AG04449 (cell line): ENCODE data around the gene PCDH10.

Experiments
- CTCF ChIA-PET: fragments of 350-600 bp; formaldehyde crosslinking; extraction: SDS; loops from one replicate; lab custom pipeline; 2021; ENCODE audit warnings: antibody characterized with exemption; lab: Yijun Ruan, JAX
- POLR2A ChIA-PET: fragments of 400-600, 350-600 bp; formaldehyde crosslinking; extraction: SDS; loops from one replicate; lab custom pipeline; 2020; ENCODE audit warnings: antibody characterized with exemption, inconsistent platforms; lab: Yijun Ruan, JAX
- DNase-seq: peaks from one replicate; pipeline ENCODE4 v3.0.0-alpha.2; 2010; ENCODE audit warnings: low read depth, low spot score
- H3K4me3 ChIP-seq: 2 replicates; pipeline ENCODE4 v1.5.1; 2011; ENCODE audit warnings: low read depth, mild to moderate bottlenecking, control low read depth, low read length
- TF ChIP-seq, protein P1 (sequence below): IDR thresholded peaks from one replicate; pipeline ENCODE4 v1.5.1; 2011; ENCODE audit warnings: mild to moderate bottlenecking, moderate library complexity, low read length, control low read depth, inconsistent platforms; ENCODE audit not compliant: insufficient read depth; ENCODE audit errors: missing control alignments

The PCDH10 gene

DNA sequence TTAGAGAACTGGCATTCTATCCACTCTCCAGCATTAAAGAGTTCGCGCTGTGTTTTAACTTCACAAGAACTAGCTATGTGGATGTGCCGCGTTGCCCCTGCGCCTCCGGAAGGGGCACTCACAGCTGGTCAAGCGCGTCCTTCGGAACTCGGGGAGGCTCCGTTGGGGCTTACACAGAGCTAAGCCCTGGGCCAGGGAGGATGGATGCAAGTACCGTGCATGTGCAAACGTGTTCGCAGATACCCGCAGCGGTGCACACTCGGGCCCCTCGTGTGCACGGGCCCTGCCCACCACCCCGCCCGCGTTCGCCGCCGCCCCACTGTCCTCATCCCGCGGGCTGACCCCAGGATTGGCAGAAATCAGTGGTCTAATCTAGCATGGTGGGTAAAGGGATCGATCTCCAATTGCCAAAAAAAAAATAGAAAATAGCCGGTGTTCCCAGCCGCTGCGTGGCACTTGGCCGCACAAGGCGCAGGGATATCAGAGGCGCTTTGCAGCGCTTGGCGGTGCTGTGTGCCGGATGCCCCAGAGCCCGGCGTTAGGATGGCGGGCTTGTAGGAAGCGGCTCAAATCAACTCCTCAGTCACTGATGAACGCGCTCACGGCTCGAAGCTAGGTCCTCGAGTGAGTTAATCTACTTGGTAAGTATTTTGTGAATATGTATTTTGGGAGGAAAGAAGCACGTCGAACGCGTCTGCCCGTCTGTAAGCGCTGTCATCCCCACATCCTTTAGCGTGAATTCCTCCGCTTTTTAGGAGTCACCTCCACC is 989 bp upstream of the PCDH10 start:
- POLR2A ChIA-PET = no interaction called here
- H3K4me3 ChIP-seq = peak overlapping the region; percentile 60
- CTCF ChIA-PET = interaction anchor here (2.0 kb wide), 1 partner anchor 10 kb away, joined by 19 read pairs; no protein-coding TSS in a partner anchor
- no peak for DNase-seq
- TF ChIP-seq, protein P1, sequence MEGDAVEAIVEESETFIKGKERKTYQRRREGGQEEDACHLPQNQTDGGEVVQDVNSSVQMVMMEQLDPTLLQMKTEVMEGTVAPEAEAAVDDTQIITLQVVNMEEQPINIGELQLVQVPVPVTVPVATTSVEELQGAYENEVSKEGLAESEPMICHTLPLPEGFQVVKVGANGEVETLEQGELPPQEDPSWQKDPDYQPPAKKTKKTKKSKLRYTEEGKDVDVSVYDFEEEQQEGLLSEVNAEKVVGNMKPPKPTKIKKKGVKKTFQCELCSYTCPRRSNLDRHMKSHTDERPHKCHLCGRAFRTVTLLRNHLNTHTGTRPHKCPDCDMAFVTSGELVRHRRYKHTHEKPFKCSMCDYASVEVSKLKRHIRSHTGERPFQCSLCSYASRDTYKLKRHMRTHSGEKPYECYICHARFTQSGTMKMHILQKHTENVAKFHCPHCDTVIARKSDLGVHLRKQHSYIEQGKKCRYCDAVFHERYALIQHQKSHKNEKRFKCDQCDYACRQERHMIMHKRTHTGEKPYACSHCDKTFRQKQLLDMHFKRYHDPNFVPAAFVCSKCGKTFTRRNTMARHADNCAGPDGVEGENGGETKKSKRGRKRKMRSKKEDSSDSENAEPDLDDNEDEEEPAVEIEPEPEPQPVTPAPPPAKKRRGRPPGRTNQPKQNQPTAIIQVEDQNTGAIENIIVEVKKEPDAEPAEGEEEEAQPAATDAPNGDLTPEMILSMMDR = no peak

- ChIA-PET POLR2A (no interaction called here), CTCF (no interaction called here)
- TF ChIP-seq, protein P1 = no peak
- DNase-seq = no peak
- peak overlapping the region; percentile 60 for H3K4me3 ChIP-seq
These were observed 236 bp downstream of the PCDH10 start for GRCh38 chr4:133149364-133149695.

- DNase-seq = no peak
- ChIA-PET CTCF (no interaction called here), POLR2A (no interaction called here)
- TF ChIP-seq, protein P1 = no peak
- peak overlapping the region; percentile 60 for H3K4me3 ChIP-seq
These were observed 908 bp downstream of the PCDH10 start for GRCh38 chr4:133149932-133150471.

DNA sequence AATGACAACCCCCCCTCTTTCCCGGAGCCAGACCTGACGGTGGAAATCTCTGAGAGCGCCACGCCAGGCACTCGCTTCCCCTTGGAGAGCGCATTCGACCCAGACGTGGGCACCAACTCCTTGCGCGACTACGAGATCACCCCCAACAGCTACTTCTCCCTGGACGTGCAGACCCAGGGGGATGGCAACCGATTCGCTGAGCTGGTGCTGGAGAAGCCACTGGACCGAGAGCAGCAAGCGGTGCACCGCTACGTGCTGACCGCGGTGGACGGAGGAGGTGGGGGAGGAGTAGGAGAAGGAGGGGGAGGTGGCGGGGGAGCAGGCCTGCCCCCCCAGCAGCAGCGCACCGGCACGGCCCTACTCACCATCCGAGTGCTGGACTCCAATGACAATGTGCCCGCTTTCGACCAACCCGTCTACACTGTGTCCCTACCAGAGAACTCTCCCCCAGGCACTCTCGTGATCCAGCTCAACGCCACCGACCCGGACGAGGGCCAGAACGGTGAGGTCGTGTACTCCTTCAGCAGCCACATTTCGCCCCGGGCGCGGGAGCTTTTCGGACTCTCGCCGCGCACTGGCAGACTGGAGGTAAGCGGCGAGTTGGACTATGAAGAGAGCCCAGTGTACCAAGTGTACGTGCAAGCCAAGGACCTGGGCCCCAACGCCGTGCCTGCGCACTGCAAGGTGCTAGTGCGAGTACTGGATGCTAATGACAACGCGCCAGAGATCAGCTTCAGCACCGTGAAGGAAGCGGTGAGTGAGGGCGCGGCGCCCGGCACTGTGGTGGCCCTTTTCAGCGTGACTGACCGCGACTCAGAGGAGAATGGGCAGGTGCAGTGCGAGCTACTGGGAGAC is 1.6 kb downstream of the PCDH10 start:
- TF ChIP-seq, protein P1 = no peak
- no peak for DNase-seq
- ChIA-PET POLR2A (no interaction called here), CTCF (no interaction called here)
- peak overlapping the region; percentile 38 for H3K4me3 ChIP-seq

- CTCF ChIA-PET = interaction anchor here (1.8 kb wide), 1 partner anchor 8 kb away, joined by 5 read pairs; no protein-coding TSS in a partner anchor
- H3K4me3 ChIP-seq = peak overlapping the region; percentile 38
- POLR2A ChIA-PET = no interaction called here
- TF ChIP-seq, protein P1 = no peak
- DNase-seq = no peak
These were observed 2.2 kb downstream of the PCDH10 start for GRCh38 chr4:133151341-133151690.
